NCI-H524 (cell line): ENCODE results near the gene UBAC2.
"Not testable (repeated sequence)": the region's sequence is repeated elsewhere in the genome, so short reads cannot be mapped to it uniquely, and the experiment has no call there.

Source experiments
- DNase-seq, 2 experiments: peaks; one replicate each; lab custom pipeline; 2025; lab: John Stamatoyannopoulos, UW

The UBAC2 gene

GRCh38 chr13:99396446-99396845 is 195.8 kb downstream of the UBAC2 start:
- DNase-seq, result no peak

GRCh38 chr13:99398071-99398470 is 197.4 kb downstream of the UBAC2 start:
- no peak for DNase-seq

GRCh38 chr13:99398916-99399622 is 198.4 kb downstream of the UBAC2 start:
- DNase-seq, result no peak

- no peak for DNase-seq
Measured at GRCh38 chr13:99399623-99399974, 198.9 kb downstream of the UBAC2 start.

GRCh38 chr13:99403458-99403971 is 202.9 kb downstream of the UBAC2 start:
- DNase-seq, result no peak

GRCh38 chr13:99404005-99404755 is 203.5 kb downstream of the UBAC2 start:
- DNase-seq, result no peak

GRCh38 chr13:99405966-99406365 is 205.3 kb downstream of the UBAC2 start:
- DNase-seq, result no peak

GRCh38 chr13:99406799-99407201 is 206.1 kb downstream of the UBAC2 start:
- no peak for DNase-seq

- DNase-seq, result no peak
Measured at GRCh38 chr13:99407906-99408702, 207.4 kb downstream of the UBAC2 start.

- no peak for DNase-seq
Measured at GRCh38 chr13:99408703-99409000, 208.0 kb downstream of the UBAC2 start.

GRCh38 chr13:99409461-99410083 is 208.9 kb downstream of the UBAC2 start:
- DNase-seq, result not testable (repeated sequence)

- not testable (repeated sequence) for DNase-seq
Measured at GRCh38 chr13:99410646-99411475, 210.2 kb downstream of the UBAC2 start.

GRCh38 chr13:99412856-99413255 is 212.2 kb downstream of the UBAC2 start:
- DNase-seq, result no peak

- DNase-seq, result no peak
Measured at GRCh38 chr13:99414048-99414995, 213.7 kb downstream of the UBAC2 start.

GRCh38 chr13:99415014-99415650 is 214.5 kb downstream of the UBAC2 start:
- no peak for DNase-seq

GRCh38 chr13:99415851-99416331 is 215.2 kb downstream of the UBAC2 start:
- no peak for DNase-seq

GRCh38 chr13:99416411-99417121 is 215.9 kb downstream of the UBAC2 start:
- no peak for DNase-seq

- DNase-seq, result no peak
Measured at GRCh38 chr13:99417201-99418102, 216.8 kb downstream of the UBAC2 start.
